Activated gamma-delta T cell treated with anti-CD3 and anti-CD28 coated beads, Interleukin-2, amount 50 U/mL, for 16 hours (primary cell): Measurements from ENCODE around the gene ILDR2.
"Not testable (repeated sequence)": the region's sequence is repeated elsewhere in the genome, so short reads cannot be mapped to it uniquely, and the experiment has no call there.

Experiments
- DNase-seq: peaks from one replicate; pipeline ENCODE4 v3.0.0-alpha.2; 2020; ENCODE audit warnings: low read depth

Gene ILDR2

GRCh38 chr1:166888373-166889111, 86.8 kb downstream of the ILDR2 start:
- DNase-seq: no peak

DNA sequence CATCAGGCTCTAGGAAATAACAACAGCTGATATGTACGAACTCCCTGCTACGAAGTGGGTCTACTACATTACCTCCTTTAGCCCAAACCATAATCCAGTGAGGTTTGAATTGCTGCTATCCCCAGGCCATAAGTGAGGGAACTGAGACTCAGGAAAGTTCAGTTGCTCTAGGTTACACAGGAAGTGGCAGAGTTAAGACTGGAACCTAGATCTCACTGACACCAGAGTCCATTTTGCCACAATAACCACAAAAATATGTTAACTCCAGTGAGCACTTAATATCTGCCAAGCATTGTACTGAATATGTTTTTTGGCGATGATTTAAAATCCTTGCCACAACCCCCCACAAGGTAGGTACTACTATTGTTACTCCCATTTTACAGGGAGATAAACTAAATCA, 90.4 kb downstream of the ILDR2 start:
- no peak for DNase-seq

DNA sequence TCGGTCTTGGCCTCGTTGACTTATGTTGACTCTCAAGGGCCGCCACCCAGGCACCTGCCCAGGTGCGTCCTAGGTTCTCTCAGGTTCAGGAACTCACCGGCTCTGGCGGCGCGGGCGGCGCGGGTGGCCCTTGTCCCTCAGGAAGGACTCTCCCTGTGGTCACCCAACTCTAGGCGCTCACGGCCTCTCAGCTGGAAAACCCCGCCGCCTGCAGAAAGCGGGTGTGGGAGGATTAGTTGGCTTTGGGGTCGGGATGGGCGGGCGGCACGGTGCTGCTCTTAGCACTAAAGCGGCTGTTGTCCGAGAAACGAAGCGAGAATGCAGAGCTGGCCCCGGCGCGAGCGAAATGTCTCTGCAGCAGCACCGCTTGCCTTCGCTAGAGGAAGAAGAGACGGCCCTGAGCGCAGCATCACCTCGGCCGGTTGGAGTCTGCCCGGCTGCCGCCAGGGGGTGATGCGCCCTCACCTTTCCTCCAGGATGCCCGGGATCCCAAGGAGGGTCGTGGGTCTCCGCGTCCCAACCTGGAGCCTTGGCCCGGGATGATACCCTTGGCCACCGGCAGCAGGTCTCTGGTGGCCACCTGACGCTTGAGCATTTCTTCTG, 91.2 kb downstream of the ILDR2 start:
- DNase-seq: peak; percentile 5

DNA sequence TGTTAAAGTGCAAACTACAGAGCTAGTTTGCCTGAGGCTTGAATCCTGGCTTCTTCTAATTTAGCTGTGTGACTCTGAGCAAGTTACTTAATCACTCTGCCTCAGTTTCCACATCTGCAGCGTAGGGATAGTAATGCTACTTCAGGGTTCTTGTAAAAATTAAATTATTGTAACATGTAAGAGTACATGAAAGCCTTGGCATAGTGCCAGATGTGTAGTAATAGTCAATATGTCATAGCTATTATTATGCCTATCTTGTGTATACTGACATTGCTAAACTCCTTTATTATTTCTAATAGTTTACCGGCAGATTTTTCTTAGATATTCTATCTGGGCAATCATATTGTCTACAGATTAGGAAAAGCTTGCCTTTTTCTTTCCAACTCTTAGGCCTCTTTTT, 92.4 kb downstream of the ILDR2 start:
- DNase-seq: no peak

DNA sequence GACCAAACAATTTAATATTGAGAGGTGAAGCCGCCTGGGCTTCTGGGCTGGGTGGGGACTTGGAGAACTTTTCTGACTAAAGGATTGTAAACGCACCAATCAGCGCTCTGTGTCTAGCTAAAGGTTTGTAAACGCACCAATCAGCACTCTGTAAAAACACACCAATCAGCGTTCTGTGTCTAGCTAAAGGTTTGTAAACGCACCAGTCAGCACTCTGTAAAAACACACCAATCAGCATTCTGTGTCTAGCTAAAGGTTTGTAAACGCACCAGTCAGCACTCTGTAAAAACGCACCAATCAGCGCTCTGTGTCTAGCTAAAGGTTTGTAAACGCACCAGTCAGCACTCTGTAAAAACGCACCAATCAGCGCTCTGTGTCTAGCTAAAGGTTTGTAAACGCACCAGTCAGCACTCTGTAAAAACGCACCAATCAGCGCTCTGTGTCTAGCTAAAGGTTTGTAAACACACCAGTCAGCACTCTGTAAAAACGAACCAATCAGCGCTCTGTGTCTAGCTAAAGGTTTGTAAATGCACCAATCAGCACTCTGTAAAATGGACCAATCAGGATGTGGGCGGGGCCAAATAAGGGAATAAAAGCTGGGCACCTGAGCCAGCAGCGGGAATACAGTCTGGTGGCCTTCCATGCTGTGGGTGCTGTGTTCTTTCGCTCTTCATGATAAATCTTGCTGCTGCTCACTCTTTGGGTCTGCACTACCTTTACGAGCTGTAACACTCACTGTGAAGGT, 97.0 kb downstream of the ILDR2 start:
- not testable (repeated sequence) for DNase-seq

DNA sequence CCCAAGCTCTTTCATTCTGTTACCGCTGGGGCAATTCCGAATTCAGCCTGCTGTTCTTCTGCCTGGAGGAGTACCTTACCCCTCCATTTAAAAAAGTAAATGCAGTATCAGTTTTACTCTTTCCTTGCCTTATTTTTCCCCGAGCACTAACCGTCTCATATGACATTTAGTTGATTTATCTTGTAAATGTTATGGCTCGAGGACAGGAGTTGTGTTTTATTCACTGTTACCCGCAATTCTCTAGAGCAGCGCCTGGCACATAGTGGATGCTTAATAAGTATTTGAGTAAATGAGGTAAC, 98.9 kb downstream of the ILDR2 start:
- DNase-seq: no peak

GRCh38 chr1:166875734-166876539, 99.4 kb downstream of the ILDR2 start, which contains the start of gene TADA1:
TADA1 (minus strand) TSS chr1:166876264; CDS start chr1:166876233, 31 bp downstream.
- DNase-seq: peak; percentile 99

- DNase-seq: no peak
These were observed 100.0 kb downstream of the ILDR2 start for GRCh38 chr1:166875302-166875733.

GRCh38 chr1:166874464-166874863, 100.9 kb downstream of the ILDR2 start:
- no peak for DNase-seq

DNA sequence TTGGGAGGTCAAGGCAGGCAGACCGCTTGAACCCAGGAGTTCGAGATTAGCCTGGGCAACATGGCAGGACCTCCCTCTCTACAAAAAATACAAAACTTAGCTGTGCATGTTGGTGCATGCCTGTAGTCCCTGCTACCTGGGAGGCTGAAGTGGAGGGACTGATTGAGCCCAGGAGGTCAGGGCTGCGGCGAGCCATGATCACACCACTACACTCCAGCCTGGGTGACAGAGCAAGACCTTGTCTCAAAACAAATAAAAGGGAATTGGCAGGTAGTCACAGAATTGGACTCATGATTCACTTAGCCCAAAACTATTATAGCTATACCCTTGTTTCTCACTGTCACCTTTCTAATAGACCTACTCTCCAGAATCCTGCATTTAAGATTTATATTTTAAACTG, 104.8 kb downstream of the ILDR2 start:
- DNase-seq: no peak

DNA sequence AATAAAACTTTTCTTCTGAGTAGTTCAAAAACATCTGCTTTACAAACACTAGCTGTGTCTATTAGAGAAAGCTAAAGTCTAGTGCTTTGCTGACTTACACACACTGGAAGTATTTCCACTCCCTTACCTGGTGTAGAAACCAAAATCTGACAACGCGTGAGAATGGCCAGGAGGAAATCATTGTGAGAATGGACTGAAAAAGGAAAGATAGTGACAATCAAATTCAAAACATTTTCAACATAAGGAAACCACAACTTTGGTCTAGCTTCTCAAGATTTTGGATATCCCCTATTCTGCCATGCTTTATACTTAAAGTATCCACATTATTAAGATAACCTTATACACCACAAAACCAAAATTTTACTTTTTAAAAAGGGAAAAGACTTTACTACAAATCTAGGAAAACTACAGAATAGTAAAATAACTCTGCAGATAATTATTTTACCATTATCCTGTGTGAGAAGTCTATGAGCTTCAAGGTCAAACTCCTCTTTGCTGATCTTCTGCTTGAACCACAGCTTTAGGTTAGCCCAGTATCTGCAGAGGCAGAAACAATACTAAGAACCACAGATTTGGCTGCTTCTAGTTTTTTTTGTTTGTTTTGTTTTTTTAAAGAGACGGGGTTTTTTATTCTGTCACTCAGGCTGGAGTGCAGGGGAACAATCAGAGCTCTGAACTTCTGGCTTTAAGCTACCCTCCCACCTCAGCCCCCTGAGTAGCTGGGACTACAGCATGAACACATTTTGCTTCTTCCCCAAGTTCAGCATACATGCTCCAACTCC, 105.8 kb downstream of the ILDR2 start:
- DNase-seq: no peak

DNA sequence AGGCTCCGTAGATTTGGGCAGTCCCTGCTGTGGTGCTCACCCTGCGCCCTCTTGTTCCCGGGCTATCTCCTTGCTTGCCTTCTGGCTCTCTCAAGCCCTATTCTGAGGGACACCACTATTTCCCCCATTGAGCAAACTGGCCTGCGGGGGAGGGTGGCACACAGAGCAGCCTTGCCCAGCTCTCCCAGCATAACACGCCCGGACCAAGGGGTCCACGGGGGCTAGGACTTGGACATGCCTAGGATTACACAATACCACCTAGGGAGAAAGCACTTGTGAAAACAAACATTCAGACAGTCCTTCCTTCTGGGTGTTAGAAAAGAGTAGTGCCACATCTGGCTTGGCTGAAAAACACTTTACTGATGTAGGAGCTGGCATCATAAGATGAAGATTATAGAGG, 106.7 kb downstream of the ILDR2 start:
- DNase-seq: no peak

DNA sequence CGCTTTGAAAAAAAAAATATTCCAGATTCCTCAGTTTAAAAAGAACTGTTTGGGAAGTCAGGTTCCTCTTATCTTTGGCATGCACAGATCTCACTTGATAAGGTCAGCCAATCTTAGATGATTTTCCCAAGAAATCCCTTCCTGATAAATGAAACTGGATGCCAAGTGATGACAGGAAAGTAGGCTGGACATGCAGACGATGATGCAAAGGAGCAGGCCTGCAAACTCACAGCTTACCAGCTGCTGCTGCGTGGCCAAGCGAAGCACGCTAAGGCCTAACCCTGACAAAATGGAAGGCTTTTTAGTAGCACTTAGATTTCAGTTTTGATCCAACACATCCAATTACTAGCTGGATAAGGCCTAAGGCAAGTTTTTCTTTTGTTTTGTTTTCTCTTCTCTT, 109.4 kb downstream of the ILDR2 start:
- DNase-seq: no peak

GRCh38 chr1:166859597-166859996, 115.7 kb downstream of the ILDR2 start:
- no peak for DNase-seq

- DNase-seq: no peak
These were observed 116.5 kb downstream of the ILDR2 start for GRCh38 chr1:166858726-166859419.
